CD4-positive, alpha-beta T cell treated with Interleukin-17A for 1 hour (primary cell): ENCODE results near the gene SUMF1.

Source experiments
- DNase-seq: peaks from one replicate; pipeline ENCODE4 v3.0.0-alpha.2; 2020

SUMF1 gene

GRCh38 chr3:4411236-4411635 is 55.8 kb downstream of the SUMF1 start:
- DNase-seq = no peak

DNA sequence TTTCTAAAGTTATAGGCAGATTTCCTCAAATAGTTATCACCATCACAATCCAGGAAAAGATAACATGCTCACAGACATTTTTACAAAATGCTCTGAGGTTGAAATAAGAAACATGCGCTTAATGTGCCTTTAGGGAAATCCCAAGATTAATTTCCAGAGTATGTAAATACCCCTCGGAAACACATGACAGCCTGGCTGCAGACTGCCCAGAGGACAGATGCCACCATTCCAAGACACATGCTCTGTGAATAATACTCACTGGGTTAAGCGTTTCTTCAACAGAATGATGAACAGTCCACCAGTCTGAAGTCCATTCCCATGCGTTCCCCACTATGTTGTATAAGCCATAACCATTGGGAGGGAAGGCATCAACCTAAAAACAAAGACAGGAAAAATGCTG is 56.5 kb downstream of the SUMF1 start:
- no peak for DNase-seq

- no peak for DNase-seq
These were observed 57.0 kb downstream of the SUMF1 start for GRCh38 chr3:4409971-4410573.

GRCh38 chr3:4409415-4409814 is 57.7 kb downstream of the SUMF1 start:
- no peak for DNase-seq

- no peak for DNase-seq
These were observed 58.1 kb downstream of the SUMF1 start for GRCh38 chr3:4408958-4409357.

- no peak for DNase-seq
These were observed 59.1 kb downstream of the SUMF1 start for GRCh38 chr3:4407941-4408340.

- no peak for DNase-seq
These were observed 60.1 kb downstream of the SUMF1 start for GRCh38 chr3:4406746-4407568.

DNA sequence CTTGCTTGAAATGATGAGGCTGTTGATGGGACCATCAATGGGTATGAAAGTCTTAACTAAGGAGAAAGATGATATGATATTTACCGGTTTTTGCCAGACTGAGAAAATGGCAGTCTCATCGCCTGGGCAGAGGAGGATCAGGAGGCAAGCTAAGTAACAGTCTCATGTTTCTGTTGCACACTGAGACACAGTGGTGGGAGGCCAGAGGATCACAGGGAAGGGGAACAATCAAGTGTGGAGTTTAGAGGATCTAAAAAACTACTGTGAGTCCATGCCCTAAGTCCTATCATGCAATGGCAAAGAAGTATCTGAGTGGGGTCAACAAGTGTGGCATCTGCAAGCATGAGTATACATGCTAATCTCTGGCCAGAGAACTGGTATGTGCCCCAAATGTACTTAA is 62.2 kb downstream of the SUMF1 start:
- no peak for DNase-seq

DNA sequence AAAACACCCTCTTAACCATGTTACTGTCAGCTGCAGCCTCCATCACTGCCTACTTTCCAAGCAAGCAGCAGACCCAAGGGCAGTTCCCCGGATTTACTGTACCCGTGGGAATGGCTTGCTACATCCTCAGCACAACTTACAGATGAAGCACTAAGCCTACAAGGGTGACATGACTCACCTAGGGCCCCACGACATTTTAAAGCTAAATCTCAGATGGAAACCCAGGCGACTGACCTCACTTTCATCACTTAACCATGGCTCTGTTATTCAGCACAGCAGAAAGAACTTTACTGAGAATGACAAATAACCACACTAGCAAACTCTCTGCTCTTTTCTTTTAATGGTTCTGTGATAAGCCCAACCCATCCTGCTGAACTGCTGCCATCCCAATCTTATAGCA is 65.6 kb downstream of the SUMF1 start:
- DNase-seq = no peak

DNA sequence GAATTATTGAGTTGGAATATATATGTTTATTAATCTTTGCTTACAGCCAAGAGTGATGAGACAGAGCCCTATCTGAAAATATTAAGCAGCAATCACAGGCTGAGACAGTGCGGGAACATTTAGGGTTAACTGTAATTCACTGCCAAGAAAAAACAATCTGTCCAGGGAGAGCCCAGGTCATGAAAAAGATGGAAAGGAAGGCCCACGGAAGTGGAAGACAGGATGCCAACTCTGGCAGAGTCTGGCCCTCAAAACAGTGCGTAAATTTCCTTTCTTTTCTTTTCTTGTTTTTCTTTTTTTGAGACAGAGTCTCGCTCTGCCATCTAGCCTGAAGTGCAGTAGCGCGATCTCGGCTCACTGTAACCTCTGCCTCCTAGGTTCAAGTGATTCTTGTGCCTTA is 67.6 kb downstream of the SUMF1 start:
- no peak for DNase-seq

DNA sequence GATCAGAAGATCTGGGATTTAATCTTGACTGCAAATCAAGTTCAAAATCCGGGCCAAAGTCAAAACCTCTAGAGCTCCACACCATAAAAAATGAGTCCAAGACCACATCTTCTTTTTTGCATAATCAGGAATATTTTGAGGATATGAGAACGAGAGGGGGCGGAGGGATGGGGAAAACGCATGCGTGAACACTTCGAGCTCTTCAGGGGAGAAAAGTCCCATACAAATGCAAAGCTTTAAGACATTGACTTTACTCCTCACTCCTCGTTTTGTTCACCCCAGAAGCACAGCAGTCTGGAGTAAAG is 68.2 kb downstream of the SUMF1 start:
- DNase-seq = no peak

DNA sequence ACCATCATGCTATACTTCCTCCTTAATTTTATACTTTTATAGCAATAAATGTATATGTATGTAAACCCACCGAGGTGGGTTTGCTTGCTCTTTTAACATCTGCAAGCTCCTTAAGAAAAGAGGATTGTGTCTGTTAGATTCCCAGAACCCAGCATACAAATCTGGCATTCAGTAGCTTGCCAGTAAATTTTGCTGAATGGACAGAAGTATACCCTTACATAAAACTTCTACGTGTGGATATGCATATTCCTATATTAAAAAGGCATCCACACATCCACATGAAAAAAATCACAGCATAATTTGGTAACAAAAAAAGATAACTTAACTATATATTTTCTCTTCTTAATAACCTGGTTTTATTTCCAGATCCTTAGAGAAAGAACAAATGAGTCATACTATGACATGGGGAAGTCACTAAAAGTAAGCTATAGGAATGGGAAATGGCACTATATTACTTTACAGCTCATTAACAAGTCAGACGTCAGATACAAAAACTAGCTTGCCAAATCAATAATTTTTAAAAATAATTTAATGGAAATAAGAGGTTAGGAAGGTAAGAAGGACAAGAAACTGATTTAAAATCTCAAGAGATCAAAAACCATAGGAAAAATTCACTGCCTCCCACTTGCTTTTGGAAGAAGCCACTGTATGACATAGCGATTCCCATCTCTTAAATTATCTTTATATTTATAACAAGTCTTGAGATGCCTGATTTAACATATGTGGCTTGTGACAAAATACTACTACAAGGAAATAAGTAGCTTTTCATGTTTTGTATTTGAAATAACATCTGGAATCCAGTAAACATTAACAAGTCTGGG is 68.7 kb downstream of the SUMF1 start:
- DNase-seq = no peak

DNA sequence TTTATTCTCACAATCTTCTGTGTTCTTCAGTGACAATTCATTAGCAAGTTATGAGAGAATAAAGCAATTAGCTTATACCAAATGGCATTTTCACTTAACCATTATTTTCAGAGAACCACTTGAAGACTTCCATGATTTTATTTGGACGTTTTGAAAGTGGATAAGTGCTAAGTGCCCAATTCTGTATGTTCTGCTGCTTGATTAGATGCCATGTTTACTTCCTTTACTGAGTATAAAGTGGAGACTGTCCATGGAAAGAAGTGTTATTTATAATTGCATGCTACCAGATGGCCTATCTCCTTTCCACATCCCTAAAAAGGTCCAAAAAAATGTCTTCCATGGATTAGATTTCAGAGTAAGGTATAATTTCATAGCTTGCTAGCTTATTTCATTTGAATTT is 69.6 kb downstream of the SUMF1 start:
- no peak for DNase-seq

- no peak for DNase-seq
These were observed 70.5 kb downstream of the SUMF1 start for GRCh38 chr3:4396542-4396941.

DNA sequence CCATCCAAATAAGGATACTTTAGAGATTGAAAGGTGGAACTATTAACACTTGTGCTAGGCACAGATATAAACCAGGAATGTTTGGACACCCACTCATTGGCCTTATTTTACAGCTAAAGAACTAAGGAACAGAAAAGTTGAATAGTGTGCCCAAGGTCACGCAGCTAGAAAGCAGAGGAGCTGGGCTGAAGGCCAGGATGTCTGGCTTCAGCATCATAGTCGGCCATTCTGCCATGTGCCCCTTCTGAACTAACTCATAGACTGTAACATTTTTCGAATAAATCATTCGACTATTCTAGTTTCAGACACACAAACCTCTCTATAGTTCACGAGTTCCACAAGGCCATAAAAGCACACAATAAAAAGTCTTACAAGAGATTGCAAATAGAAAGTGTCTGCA is 71.1 kb downstream of the SUMF1 start:
- DNase-seq = no peak

- no peak for DNase-seq
These were observed 71.6 kb downstream of the SUMF1 start for GRCh38 chr3:4395448-4395847.

- DNase-seq = no peak
These were observed 72.5 kb downstream of the SUMF1 start for GRCh38 chr3:4394567-4394966.

GRCh38 chr3:4394048-4394447 is 73.0 kb downstream of the SUMF1 start:
- DNase-seq = peak; percentile 34

DNA sequence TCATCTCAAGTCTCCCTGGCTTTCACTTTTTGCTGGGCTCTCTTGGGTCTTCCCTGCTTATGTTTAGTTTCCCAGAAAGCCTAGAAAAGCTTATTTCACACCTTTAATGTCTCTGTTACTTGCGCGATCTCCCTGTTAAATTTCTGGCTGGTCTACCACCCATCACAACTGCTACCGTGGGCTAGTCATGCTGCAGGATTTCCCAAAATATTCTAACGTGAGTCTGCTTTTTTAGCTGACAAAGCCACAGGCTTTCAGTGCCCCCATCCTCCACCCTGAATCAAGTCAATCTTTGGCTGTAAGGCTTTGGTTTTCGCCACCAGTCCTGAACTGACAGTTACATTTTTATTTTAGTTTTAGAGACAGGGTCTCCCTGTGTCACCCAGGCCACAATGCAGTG is 74.1 kb downstream of the SUMF1 start:
- DNase-seq = no peak

DNA sequence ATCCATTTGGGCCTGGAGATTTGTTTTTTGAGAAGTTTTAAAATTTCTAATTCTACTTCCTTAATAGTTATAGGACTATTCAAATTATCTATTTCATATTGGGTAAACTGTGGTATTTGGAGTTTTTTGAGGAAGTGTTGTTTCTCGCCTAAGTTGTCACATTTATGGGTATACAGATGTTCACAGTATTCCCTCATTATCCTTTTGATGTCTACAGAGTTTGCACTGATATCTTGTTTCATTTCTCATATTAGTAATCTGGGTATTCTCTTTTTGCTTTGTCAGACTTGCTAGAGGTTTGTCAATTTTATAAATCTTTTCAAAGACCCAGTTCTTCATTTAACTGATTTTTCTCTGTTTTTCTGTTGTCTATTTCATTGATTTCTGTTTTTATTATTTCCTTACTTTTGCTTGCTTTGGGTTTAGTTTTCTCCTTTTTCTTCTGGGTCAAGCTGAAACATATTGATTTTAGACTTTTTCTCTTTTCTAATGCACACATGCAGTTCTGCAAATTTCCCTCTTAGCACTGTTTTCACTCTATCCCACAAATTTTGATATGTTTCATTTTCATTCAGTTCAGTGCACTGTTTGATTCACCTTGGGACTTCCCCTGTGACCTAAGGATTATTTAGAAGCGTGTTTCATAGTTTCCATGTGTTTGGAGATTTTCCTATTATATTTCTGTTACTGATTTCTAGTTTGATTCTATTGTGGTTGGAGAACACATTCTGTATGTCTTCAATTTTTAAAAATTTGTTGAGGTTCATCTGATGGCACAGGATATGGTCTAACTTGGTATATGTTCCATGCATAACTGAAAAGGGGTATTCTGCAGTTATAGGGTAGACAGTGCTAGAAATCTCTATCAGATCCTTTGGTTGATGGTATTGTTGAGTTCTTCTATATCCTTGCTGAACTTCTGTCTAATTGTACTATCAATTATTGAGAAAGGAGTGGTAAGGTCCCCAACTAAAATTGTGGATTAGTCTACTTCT is 79.6 kb downstream of the SUMF1 start:
- no peak for DNase-seq

- DNase-seq = no peak
These were observed 81.9 kb downstream of the SUMF1 start for GRCh38 chr3:4385201-4385600.

GRCh38 chr3:4380013-4380412 is 87.1 kb downstream of the SUMF1 start:
- DNase-seq = no peak

- DNase-seq = no peak
These were observed 90.6 kb downstream of the SUMF1 start for GRCh38 chr3:4376499-4376898.
